Natural killer cell (primary cell): ENCODE data around the gene NLRP1. TPM values are rescaled to one million over a fixed set of nuclear protein-coding genes. Genes with fewer than 3 reads are reported as not detected.

Source experiments
- ATAC-seq, 3 donors: fragments of 150-1000 bp in 2 of 3; fragments of 200-7000 bp in 1 of 3; cut with Tn5 transposase; 1 replicate in 1 of 3; 2 replicates in 2 of 3; pipeline ENCODE4 v1.10.0; 2021; ENCODE audit warnings: mild to moderate bottlenecking in 2 of 3, moderate library complexity in 2 of 3
- DNase-seq, 2 donors: peaks; one replicate each; pipeline versions ENCODE4 v3.0.0 to v3.0.0-alpha.2; 2013 to 2021; ENCODE audit warnings: mixed read lengths in 1 of 2
- H3K27ac ChIP-seq: one replicate; pipeline ENCODE4 v1.5.1; 2013; ENCODE audit warnings: mild to moderate bottlenecking, low read length
- H3K27me3 ChIP-seq: one replicate; pipeline ENCODE4 v1.6.1; 2013; ENCODE audit warnings: low read length; ENCODE audit not compliant: control insufficient read depth, insufficient read depth
- H3K36me3 ChIP-seq: one replicate; pipeline ENCODE4 v1.6.1; 2013; ENCODE audit warnings: low read length; ENCODE audit not compliant: control insufficient read depth, insufficient read depth
- H3K4me1 ChIP-seq: one replicate; pipeline ENCODE4 v1.6.1; 2013; ENCODE audit warnings: low read length; ENCODE audit not compliant: control insufficient read depth, insufficient read depth
- H3K4me3 ChIP-seq: one replicate; pipeline ENCODE4 v1.5.1; 2013; ENCODE audit warnings: low read length
- H3K9me3 ChIP-seq: one replicate; pipeline ENCODE4 v1.6.1; 2013; ENCODE audit warnings: low read length; ENCODE audit not compliant: control insufficient read depth, insufficient read depth
- H3K27ac Mint-ChIP-seq, 2 donors: one replicate each; pipeline ENCODE4 v1.8.0; 2022; ENCODE audit warnings: mild to moderate bottlenecking in 2 of 2, mixed read lengths in 2 of 2, moderate library complexity in 1 of 2
- H3K27me3 Mint-ChIP-seq, 2 donors: one replicate each; pipeline ENCODE4 v1.8.0; 2022; ENCODE audit warnings: low read depth in 2 of 2, mixed read lengths in 2 of 2
- H3K36me3 Mint-ChIP-seq: one replicate; pipeline ENCODE4 v1.8.0; 2022; ENCODE audit warnings: mixed read lengths
- H3K4me1 Mint-ChIP-seq, 2 donors: one replicate each; pipeline ENCODE4 v1.8.0; 2022; ENCODE audit warnings: mixed read lengths in 2 of 2
- H3K4me3 Mint-ChIP-seq: one replicate; pipeline ENCODE4 v1.8.0; 2022; ENCODE audit warnings: mild to moderate bottlenecking, moderate library complexity, mixed read lengths
- H3K9me3 Mint-ChIP-seq, 2 donors: one replicate each; pipeline ENCODE4 v1.8.0; 2022; ENCODE audit warnings: mixed read lengths in 2 of 2
- CTCF ChIP-seq: fragments of 200-600 bp; IDR thresholded peaks from one replicate; pipeline ENCODE4 v1.8.0; 2022; ENCODE audit warnings: antibody characterized with exemption
- WGBS: methylation state at CpG from one replicate; pipeline ENCODE4 v1.1.7; 2013; ENCODE audit warnings: missing lambda C conversion rate; ENCODE audit not compliant: insufficient coverage; 5-methylcytosine and 5-hydroxymethylcytosine counted together
- intact Hi-C: fragments of 100-400 bp; cut with micrococcal nuclease; formaldehyde crosslinking; loops from one replicate; pipeline ENCODE4 v1.14.2; 2022
- total RNA-seq, 4 donors: library from RNA; stranded (reverse); fragments of 120-200 nt in 1 of 4; gene quantifications; one replicate each; pipeline versions ENCODE4 v1.2.3 to v1.2.4, GENCODE V29; 2013 to 2022

NLRP1 gene
- total RNA-seq, 3 donors from 2014 or later (not counting 1 experiment from before 2014, with no cell fraction given): 206 to 237 (median 209) TPM

- H3K27me3 ChIP-seq: peaks cover 2% of the 10 kb centered on the region
- ATAC-seq (no peak), DNase-seq (no peak)
- WGBS: 53% methylated on average over 4 of the region's 4 CpGs
- no peaks in the 10 kb centered on the region for H3K4me1 ChIP-seq
- peaks cover 16% of the 10 kb centered on the region in 2 donors for H3K27me3 Mint-ChIP-seq
- no peak overlapping the region for H3K4me3 ChIP-seq
- H3K27ac ChIP-seq: no peak overlapping the region
- H3K4me3 Mint-ChIP-seq: no peak overlapping the region
- no peaks in the 10 kb centered on the region for H3K4me1 Mint-ChIP-seq
- no peak for TF ChIP-seq CTCF
- no peaks in the 10 kb centered on the region for H3K36me3 Mint-ChIP-seq
- no peaks in the 10 kb centered on the region for H3K9me3 Mint-ChIP-seq
- intact Hi-C loops: no loop called here
- H3K27ac Mint-ChIP-seq: no peak overlapping the region
- no peaks in the 10 kb centered on the region for H3K9me3 ChIP-seq
- no peaks in the 10 kb centered on the region for H3K36me3 ChIP-seq
Observed at GRCh38 chr17:5621026-5621425, 36.7 kb upstream of the NLRP1 start.

GRCh38 chr17:5619088-5619740 lies 34.9 kb upstream of the NLRP1 start:
- intact Hi-C loops: no loop called here
- Mint-ChIP-seq H3K9me3 (no peaks in the 10 kb centered on the region), H3K36me3 (no peaks in the 10 kb centered on the region), H3K27ac (no peak overlapping the region), H3K4me1 (no peaks in the 10 kb centered on the region), H3K4me3 (no peak overlapping the region), H3K27me3 (peaks cover 14 to 16% of the 10 kb centered on the region in 2 donors)
- Histone ChIP-seq H3K27ac (no peak overlapping the region), H3K36me3 (no peaks in the 10 kb centered on the region), H3K4me1 (no peaks in the 10 kb centered on the region), H3K9me3 (no peaks in the 10 kb centered on the region), H3K4me3 (no peak overlapping the region), H3K27me3 (peaks cover 2% of the 10 kb centered on the region)
- ATAC-seq (no peak), DNase-seq (no peak)
- WGBS: 76% methylated on average over 17 of the region's 20 CpGs
- TF ChIP-seq CTCF: no peak

- TF ChIP-seq CTCF: no peak
- H3K27ac ChIP-seq: no peak overlapping the region
- Mint-ChIP-seq H3K4me1 (no peaks in the 10 kb centered on the region), H3K27me3 (peaks cover 14 to 16% of the 10 kb centered on the region in 2 donors), H3K27ac (no peak overlapping the region), H3K4me3 (no peak overlapping the region), H3K9me3 (no peaks in the 10 kb centered on the region), H3K36me3 (no peaks in the 10 kb centered on the region)
- WGBS: 80% methylated on average over 1 of the region's 2 CpGs
- no peaks in the 10 kb centered on the region for H3K36me3 ChIP-seq
- ATAC-seq: no peak
- H3K4me1 ChIP-seq: no peaks in the 10 kb centered on the region
- intact Hi-C loops: no loop called here
- H3K4me3 ChIP-seq: no peak overlapping the region
- DNase-seq: no peak
- H3K27me3 ChIP-seq: peaks cover 2% of the 10 kb centered on the region
- no peaks in the 10 kb centered on the region for H3K9me3 ChIP-seq
Observed at GRCh38 chr17:5618476-5618875, 34.2 kb upstream of the NLRP1 start.

GRCh38 chr17:5615476-5615875 lies 31.2 kb upstream of the NLRP1 start:
- no peak overlapping the region for H3K4me3 ChIP-seq
- H3K36me3 ChIP-seq: no peaks in the 10 kb centered on the region
- no peaks in the 10 kb centered on the region for H3K4me1 ChIP-seq
- Mint-ChIP-seq H3K36me3 (no peaks in the 10 kb centered on the region), H3K27me3 (peaks cover 19 to 21% of the 10 kb centered on the region in 2 donors), H3K4me3 (no peak overlapping the region), H3K4me1 (no peaks in the 10 kb centered on the region), H3K27ac (no peak overlapping the region), H3K9me3 (no peaks in the 10 kb centered on the region)
- no peaks in the 10 kb centered on the region for H3K9me3 ChIP-seq
- no peak overlapping the region for H3K27ac ChIP-seq
- ATAC-seq (no peak), DNase-seq (no peak)
- no peak for TF ChIP-seq CTCF
- intact Hi-C loops: no loop called here
- no peaks in the 10 kb centered on the region for H3K27me3 ChIP-seq
- whole genome bisulfite sequencing: 88% methylated on average over 2 of the region's 2 CpGs
